ENCODE measurements around the gene ITGB2.

GRCh38 chr21:44947930-44948331 is 27.2 kb upstream of the ITGB2 start:
- TF ChIP-seq CTCF (IDR thresholded peaks at IDR 0.05) (no peak), POLR2A (IDR thresholded peaks at IDR 0.05) (no peak)
